ENCODE measurements around the gene PDCD5. TPM values are rescaled to one million over a fixed set of nuclear protein-coding genes. Genes with fewer than 3 reads are reported as not detected.

PDCD5 gene
- total RNA-seq, 1 experiment from 2014 or later, result 246 TPM

GRCh38 chr19:32555786-32556185 is 25.2 kb upstream of the PDCD5 start:
- Histone ChIP-seq H3K9me3 (ENCODE audit: control insufficient read depth, insufficient read depth, low read depth, low read length) (no peaks in the 10 kb centered on the region), H3K36me3 (ENCODE audit: control insufficient read depth, insufficient read depth, low read length) (no peaks in the 10 kb centered on the region), H3K4me3 (ENCODE audit: low read depth in 2 of 2, low read length in 2 of 2) (no peak overlapping the region), H3K27me3 (ENCODE audit: control insufficient read depth, insufficient read depth, low read length) (no peaks in the 10 kb centered on the region), H3K27ac (ENCODE audit: low read length) (no peak overlapping the region), H3K4me1 (ENCODE audit: control insufficient read depth, insufficient read depth, low read length) (no peaks in the 10 kb centered on the region)
- CTCF ChIA-PET, result no interaction called here
- intact Hi-C loops (cut with micrococcal nuclease; ENCODE audit: unreplicated experiment), result no loop called here
- POLR2A ChIA-PET, result no interaction called here
- DNase-seq (ENCODE audit: low read depth, low spot score) (no peak), ATAC-seq (no peak)
- no TSS peak for BruUV-seq (replicated peaks)
- in situ Hi-C loops (cut with HindIII; ENCODE audit: low pct_unique_long_range_greater_than_20kb, low sequenced_read_pairs), result no loop called here
- no peak for TF ChIP-seq SIN3A (IDR thresholded peaks at IDR 0.05; ENCODE audit: borderline replicate concordance, insufficient read depth, low read depth, low read length)

GRCh38 chr19:32558607-32559228 is 22.3 kb upstream of the PDCD5 start:
- ATAC-seq (no peak), DNase-seq (ENCODE audit: low read depth, low spot score) (no peak)
- intact Hi-C loops (cut with micrococcal nuclease; ENCODE audit: unreplicated experiment) (no loop called here), in situ Hi-C loops (cut with HindIII; ENCODE audit: low pct_unique_long_range_greater_than_20kb, low sequenced_read_pairs) (no loop called here)
- H3K9me3 ChIP-seq (ENCODE audit: control insufficient read depth, insufficient read depth, low read depth, low read length), result no peaks in the 10 kb centered on the region
- no peaks in the 10 kb centered on the region for H3K36me3 ChIP-seq (ENCODE audit: control insufficient read depth, insufficient read depth, low read length)
- no peaks in the 10 kb centered on the region for H3K27me3 ChIP-seq (ENCODE audit: control insufficient read depth, insufficient read depth, low read length)
- CTCF ChIA-PET, result no interaction called here
- POLR2A ChIA-PET, result no interaction called here
- no peak overlapping the region for H3K4me3 ChIP-seq (ENCODE audit: low read depth in 2 of 2, low read length in 2 of 2)
- H3K27ac ChIP-seq (ENCODE audit: low read length), result no peak overlapping the region
- no peaks in the 10 kb centered on the region for H3K4me1 ChIP-seq (ENCODE audit: control insufficient read depth, insufficient read depth, low read length)
- TF ChIP-seq, protein P1, sequence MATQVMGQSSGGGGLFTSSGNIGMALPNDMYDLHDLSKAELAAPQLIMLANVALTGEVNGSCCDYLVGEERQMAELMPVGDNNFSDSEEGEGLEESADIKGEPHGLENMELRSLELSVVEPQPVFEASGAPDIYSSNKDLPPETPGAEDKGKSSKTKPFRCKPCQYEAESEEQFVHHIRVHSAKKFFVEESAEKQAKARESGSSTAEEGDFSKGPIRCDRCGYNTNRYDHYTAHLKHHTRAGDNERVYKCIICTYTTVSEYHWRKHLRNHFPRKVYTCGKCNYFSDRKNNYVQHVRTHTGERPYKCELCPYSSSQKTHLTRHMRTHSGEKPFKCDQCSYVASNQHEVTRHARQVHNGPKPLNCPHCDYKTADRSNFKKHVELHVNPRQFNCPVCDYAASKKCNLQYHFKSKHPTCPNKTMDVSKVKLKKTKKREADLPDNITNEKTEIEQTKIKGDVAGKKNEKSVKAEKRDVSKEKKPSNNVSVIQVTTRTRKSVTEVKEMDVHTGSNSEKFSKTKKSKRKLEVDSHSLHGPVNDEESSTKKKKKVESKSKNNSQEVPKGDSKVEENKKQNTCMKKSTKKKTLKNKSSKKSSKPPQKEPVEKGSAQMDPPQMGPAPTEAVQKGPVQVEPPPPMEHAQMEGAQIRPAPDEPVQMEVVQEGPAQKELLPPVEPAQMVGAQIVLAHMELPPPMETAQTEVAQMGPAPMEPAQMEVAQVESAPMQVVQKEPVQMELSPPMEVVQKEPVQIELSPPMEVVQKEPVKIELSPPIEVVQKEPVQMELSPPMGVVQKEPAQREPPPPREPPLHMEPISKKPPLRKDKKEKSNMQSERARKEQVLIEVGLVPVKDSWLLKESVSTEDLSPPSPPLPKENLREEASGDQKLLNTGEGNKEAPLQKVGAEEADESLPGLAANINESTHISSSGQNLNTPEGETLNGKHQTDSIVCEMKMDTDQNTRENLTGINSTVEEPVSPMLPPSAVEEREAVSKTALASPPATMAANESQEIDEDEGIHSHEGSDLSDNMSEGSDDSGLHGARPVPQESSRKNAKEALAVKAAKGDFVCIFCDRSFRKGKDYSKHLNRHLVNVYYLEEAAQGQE (IDR thresholded peaks at IDR 0.05; ENCODE audit: insufficient read depth in 1 of 2, low read depth in 2 of 2, low read length in 1 of 2), result no peak
- TF ChIP-seq TCF7L2 (IDR thresholded peaks at IDR 0.05; ENCODE audit: low read depth, low read length) (no peak), POLR2AphosphoS5 (IDR thresholded peaks at IDR 0.05; ENCODE audit: low read depth, low read length) (no peak), SIN3A (IDR thresholded peaks at IDR 0.05; ENCODE audit: borderline replicate concordance, insufficient read depth, low read depth, low read length) (no peak)
- TF ChIP-seq, protein P2, sequence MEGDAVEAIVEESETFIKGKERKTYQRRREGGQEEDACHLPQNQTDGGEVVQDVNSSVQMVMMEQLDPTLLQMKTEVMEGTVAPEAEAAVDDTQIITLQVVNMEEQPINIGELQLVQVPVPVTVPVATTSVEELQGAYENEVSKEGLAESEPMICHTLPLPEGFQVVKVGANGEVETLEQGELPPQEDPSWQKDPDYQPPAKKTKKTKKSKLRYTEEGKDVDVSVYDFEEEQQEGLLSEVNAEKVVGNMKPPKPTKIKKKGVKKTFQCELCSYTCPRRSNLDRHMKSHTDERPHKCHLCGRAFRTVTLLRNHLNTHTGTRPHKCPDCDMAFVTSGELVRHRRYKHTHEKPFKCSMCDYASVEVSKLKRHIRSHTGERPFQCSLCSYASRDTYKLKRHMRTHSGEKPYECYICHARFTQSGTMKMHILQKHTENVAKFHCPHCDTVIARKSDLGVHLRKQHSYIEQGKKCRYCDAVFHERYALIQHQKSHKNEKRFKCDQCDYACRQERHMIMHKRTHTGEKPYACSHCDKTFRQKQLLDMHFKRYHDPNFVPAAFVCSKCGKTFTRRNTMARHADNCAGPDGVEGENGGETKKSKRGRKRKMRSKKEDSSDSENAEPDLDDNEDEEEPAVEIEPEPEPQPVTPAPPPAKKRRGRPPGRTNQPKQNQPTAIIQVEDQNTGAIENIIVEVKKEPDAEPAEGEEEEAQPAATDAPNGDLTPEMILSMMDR (IDR thresholded peaks at IDR 0.05), result no peak
- BruUV-seq (replicated peaks), result no TSS peak

DNA sequence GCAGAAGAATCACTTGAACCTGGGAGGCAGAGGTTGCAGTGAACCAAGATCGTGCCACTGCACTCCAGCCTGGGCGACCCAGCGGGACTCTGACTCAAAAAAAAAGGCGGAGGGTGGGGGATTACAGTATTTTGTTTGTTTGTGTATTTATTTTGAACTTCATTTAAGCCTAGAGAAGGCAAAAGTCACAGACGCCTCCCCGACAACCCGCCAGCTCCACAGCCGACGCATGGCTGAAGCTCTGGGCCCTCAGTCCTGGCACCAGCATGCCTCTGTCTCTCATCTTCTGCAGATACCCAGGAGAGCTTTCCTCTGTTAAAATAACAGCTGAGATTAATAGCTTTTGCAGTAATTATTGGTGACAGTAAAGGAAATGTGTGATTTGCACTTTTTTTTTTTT is 17.2 kb upstream of the PDCD5 start:
- no peaks in the 10 kb centered on the region for H3K4me1 ChIP-seq (ENCODE audit: control insufficient read depth, insufficient read depth, low read length)
- TF ChIP-seq POLR2AphosphoS5 (IDR thresholded peaks at IDR 0.05; ENCODE audit: low read depth, low read length) (no peak), TCF7L2 (IDR thresholded peaks at IDR 0.05; ENCODE audit: low read depth, low read length) (no peak), SIN3A (IDR thresholded peaks at IDR 0.05; ENCODE audit: borderline replicate concordance, insufficient read depth, low read depth, low read length) (no peak)
- TF ChIP-seq, protein P1 (IDR thresholded peaks at IDR 0.05; ENCODE audit: insufficient read depth in 1 of 2, low read depth in 2 of 2, low read length in 1 of 2), result no peak
- TF ChIP-seq, protein P2 (IDR thresholded peaks at IDR 0.05), result no peak
- no TSS peak for BruUV-seq (replicated peaks)
- CTCF ChIA-PET, result no interaction called here
- no peak overlapping the region for H3K4me3 ChIP-seq (ENCODE audit: low read depth in 2 of 2, low read length in 2 of 2)
- ATAC-seq (no peak), DNase-seq (ENCODE audit: low read depth, low spot score) (no peak)
- POLR2A ChIA-PET, result no interaction called here
- no peaks in the 10 kb centered on the region for H3K27me3 ChIP-seq (ENCODE audit: control insufficient read depth, insufficient read depth, low read length)
- in situ Hi-C loops (cut with HindIII; ENCODE audit: low pct_unique_long_range_greater_than_20kb, low sequenced_read_pairs) (no loop called here), intact Hi-C loops (cut with micrococcal nuclease; ENCODE audit: unreplicated experiment) (loop anchor here (10.0 kb wide), 2 partner anchors 239 to 279 kb away; no protein-coding TSS in a partner anchor)
- H3K27ac ChIP-seq (ENCODE audit: low read length), result no peak overlapping the region
- H3K9me3 ChIP-seq (ENCODE audit: control insufficient read depth, insufficient read depth, low read depth, low read length), result no peaks in the 10 kb centered on the region
- H3K36me3 ChIP-seq (ENCODE audit: control insufficient read depth, insufficient read depth, low read length), result no peaks in the 10 kb centered on the region
